Measurements from ENCODE around the gene DNTT.
"Not testable (repeated sequence)": the region's sequence is repeated elsewhere in the genome, so short reads cannot be mapped to it uniquely, and the experiment has no call there.

Gene DNTT

DNA sequence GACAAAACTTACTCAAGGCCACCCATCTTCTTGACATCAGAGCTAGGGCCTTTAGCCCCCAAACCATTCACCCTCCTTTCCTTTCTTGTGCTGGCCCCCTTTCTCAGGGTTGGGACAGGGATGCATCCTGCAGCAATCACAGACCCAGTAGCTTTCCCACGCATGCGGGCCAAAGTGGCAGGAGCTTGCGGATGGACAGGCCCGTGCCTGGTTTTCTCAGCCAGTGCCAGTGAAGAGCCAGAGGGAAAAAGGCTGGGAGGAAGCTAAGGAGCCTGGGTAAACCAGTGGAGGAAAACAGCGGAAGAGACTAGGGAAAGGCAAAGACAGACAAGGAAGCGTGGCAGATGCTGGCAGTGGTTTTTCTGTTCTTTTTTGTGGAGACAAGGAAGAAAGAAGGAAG lies 27.8 kb upstream of the DNTT start:
- DNase-seq (ENCODE audit: low read depth in 2 of 2): no peak

GRCh38 chr10:96276831-96277230 lies 27.4 kb upstream of the DNTT start:
- DNase-seq (ENCODE audit: low read depth in 2 of 2): no peak

DNA sequence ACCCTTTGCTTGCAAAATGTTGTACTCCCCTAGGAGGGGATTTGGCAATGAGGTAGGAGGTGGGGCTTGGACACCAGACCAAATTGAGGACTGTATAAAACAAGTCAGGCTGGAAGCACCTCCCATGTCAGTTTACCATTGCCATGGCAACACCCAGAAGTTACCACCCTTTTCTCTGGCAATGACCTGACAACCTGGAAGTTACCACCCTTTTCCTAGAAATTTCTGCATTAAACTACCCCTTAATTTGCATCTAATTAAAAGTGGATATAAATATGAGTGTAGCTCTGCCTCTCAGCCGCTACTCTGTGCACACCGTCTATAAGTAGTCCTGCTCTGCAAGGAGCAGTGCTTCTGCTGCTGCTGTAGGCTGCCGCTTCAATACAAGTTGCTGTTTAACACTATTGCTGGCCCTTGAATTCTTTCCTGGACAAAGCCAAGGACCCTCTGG lies 25.0 kb upstream of the DNTT start:
- no peak for DNase-seq (ENCODE audit: low read depth in 2 of 2)

DNA sequence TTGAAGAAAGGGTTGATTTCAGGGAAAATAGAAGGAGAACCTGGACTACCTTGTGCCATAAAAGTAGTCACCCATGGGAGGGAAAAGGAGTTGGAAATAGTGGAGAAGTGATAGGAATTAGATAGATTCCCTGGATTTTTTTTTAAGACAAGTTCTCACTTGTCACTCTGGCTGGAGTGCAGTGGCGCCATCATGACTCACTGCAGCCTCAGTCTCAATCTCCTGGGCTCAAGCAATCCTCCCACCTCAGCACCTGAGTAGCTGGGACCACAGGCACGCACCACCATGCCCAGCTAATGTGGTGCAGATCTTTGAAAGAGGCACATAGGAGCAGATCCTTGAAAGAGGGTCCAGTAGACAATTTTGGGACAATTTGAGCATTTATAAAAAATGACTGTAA lies 23.4 kb upstream of the DNTT start:
- DNase-seq (ENCODE audit: low read depth in 2 of 2): no peak

DNA sequence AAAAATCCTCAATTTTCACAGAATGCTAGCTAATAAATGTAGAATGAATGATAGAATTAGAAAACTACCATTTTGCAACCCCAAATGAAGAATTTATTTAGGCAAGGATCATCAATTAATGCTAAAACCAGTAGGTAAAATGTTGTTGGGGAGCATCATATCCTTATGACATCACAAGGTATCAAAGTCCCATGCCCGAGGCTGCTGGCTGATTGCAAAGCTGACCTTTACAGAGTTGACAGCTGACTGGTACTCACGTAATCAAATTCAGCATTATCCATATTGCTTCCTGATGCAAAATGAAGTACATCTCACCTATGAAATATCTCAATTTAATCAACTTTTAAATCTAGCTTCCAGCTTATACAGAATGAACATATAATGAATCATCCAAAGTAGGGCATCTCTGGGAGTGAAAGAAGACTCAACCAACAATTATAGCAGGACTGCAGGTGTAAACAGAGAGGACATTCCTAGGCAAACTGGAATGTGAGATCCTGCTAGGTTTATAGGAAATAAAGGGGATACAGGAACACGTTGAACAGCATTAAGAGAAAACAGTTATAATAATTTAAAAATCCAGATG lies 22.7 kb upstream of the DNTT start:
- no peak for DNase-seq (ENCODE audit: low read depth in 2 of 2)

- DNase-seq (ENCODE audit: low read depth in 2 of 2): no peak
These were observed 20.9 kb upstream of the DNTT start for GRCh38 chr10:96283351-96283750.

DNA sequence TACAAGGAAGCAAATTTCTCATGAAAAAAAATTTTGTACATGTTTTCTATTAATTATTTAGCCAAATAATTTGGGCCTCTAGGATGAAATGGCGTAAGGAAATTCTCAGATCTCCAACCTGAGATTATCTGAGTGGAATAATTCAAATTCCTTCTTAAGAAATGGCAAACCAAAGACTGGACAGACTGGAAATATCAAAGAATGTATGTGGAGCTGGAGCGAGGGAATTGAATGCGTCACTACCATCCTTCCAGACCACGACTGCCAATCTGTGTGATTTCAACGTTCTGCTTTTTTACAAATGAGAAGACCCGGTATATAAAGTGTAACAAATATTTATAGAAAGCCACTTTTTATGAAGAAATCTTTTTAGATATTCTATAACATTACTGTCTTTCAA lies 20.5 kb upstream of the DNTT start:
- DNase-seq (ENCODE audit: low read depth in 2 of 2): no peak

GRCh38 chr10:96285331-96285752 lies 18.9 kb upstream of the DNTT start:
- DNase-seq (ENCODE audit: low read depth in 2 of 2): no peak

DNA sequence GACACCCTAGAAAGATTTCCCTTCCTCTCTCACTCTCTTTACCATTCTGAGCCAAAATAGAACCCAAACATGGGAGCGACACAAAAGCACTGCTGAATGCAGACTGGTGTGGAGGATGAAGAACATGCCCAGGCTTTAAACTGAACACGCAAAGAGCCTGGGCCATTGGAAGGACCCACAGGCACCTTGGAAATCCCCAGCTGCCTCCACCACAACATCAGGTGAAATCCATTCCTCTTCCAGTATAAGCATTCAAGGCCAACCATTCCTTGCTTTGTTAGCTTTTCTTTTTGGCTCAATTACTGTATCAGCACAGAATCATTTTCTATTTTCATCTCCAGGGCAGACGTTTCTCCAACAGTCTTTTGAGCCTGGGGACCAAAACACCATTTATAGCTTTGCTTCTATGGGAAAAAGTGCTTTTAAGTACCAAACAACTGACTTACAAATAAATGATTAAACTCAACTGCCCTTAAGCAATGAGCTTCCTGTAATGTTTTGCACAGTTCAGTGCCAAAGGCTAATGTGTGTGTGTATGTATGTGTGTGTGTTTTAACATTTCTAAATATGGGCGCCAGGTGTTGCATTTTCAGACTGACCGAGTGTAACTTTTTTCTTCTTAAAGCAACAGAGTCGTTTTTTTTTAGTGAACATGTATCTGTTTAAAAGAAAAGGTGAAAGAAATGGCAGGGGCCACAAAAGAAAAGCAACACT lies 16.7 kb upstream of the DNTT start:
- DNase-seq (ENCODE audit: low read depth in 2 of 2): no peak

DNA sequence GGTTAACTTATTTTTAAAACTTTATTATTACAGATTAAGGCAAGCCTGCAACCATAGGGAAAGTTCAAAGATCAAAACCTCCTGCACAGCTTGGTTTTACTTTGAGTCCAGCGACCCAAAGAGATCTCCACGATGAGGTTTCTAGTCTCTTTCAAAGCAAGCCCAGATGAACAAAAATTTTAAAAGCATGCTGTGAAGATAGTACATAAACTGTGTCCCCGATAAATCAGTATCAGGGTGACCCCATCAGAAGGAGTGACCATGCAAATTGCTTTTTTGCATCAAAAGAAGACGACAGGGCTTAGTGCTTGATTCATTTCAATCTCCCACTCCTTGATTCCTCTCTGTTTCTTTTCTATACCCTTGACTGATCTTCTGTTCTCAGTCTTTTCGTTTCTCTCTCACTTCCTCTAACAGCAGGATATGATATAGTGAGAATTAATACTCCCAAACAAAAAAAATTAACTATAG lies 16.0 kb upstream of the DNTT start:
- DNase-seq (ENCODE audit: low read depth in 2 of 2): no peak

- no peak for DNase-seq (ENCODE audit: low read depth in 2 of 2)
These were observed 14.9 kb upstream of the DNTT start for GRCh38 chr10:96289218-96289910.

- no peak for DNase-seq (ENCODE audit: low read depth in 2 of 2)
These were observed 13.7 kb upstream of the DNTT start for GRCh38 chr10:96290368-96291133.

- DNase-seq (ENCODE audit: low read depth in 2 of 2): no peak
These were observed 11.0 kb upstream of the DNTT start for GRCh38 chr10:96292971-96293920.

DNA sequence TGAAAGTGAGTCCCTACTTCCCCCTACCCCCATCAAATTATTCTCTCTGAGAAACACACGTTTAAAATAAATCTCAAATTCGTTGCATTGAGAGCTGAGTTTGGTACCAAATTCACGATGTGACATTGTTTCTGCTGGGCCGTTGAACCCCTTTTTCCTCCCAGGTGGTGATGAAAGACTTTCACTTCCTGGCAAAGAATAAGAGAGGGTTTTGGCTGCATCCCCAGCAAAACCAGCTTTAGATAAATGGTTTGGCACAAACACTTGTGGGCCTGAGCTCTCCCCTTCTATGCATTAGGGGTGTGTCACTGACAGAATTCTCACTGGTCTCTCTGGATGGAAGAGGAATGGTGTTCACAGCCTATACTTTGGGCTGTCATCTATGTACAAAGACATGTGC lies 8.8 kb upstream of the DNTT start:
- no peak for DNase-seq (ENCODE audit: low read depth in 2 of 2)

- no peak for DNase-seq (ENCODE audit: low read depth in 2 of 2)
These were observed 6.7 kb upstream of the DNTT start for GRCh38 chr10:96297486-96297885.

- DNase-seq (ENCODE audit: low read depth in 2 of 2): no peak
These were observed 5.9 kb upstream of the DNTT start for GRCh38 chr10:96298362-96298761.

- no peak for DNase-seq (ENCODE audit: low read depth in 2 of 2)
These were observed 4.9 kb upstream of the DNTT start for GRCh38 chr10:96299383-96299782.

DNA sequence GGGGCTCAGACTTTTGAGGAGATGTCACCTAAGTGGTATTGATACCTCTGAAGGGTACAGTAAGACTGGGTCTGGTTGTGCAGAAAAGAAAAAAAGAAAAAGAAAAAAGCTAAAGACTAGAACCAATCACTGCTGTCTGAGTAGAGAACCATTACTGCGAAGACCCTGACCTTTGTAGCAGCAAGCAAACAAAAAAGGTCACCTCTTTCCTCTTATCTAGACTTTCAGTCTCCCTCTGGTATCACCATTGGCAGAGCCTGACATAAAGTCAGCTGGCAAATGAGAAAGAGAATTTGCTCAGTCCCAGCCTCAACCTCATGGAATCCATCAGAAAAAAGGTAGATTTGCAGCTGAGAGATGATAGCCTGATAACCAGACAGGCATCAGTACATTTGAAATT lies 2.6 kb upstream of the DNTT start:
- DNase-seq (ENCODE audit: low read depth in 2 of 2): no peak

DNA sequence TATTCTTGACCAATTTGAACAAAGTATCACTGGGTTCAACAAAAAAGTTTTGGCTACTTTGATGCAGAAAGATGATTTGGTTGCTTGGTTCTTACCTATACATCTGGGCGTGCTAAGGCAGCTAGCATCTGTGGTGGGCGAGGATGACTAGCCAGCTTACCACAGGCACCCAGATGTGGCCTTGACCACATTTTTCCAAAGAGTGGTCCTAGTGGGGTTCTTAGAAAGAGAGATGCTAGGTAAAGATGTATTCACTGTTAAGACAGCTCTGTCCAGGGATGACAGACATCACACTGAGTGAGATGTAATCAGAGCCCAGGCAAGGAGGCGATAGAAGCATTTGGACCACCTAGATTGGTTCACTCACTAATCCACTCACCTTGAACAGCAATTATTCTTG lies 785 bp downstream of the DNTT start:
- no peak for DNase-seq (ENCODE audit: low read depth in 2 of 2)

DNA sequence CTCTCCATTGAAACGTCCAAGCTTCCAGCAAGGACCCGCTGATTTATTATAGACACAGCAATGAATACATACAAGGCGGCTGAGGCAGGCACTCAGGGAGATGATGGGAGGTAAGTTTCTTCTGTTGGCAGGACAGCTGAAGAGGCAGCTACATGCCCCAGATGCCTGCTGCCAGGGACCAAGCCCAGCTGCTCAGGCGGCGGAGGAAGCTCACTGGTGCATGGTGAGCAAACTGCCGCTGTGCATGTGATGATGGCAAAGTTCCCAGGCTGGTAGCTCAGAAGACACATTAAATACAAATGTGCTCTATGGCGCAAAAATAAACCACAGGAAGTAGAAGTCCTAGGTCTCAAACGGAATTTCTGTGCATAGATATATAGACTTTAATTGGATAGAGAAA lies 2.3 kb downstream of the DNTT start:
- DNase-seq (ENCODE audit: low read depth in 2 of 2): no peak

DNA sequence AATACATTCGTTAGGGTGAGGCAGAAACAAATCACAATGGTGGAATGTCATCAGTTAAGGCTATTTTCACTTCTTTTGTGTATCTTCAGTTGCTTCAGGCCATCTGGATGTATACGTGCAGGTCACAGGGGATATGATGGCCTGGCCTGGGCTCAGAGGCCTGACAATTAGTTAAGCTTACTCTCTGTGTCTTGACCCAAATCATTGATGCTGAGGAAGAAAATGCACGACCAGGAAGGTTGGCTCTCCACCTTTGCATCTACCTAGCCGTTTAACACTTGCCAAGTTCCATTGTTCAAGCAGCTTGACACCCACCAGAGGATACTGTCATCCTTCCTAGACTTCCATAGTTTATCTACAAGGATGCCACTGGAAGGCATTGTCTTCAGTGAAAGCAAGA lies 4.6 kb downstream of the DNTT start:
- DNase-seq (ENCODE audit: low read depth in 2 of 2): not testable (repeated sequence)

Data from activated CD8-positive, alpha-beta memory T cell treated with anti-CD3 and anti-CD28 coated beads for 4 hours (primary cell).